GM12801 (cell line): Measurements from ENCODE around the gene PPP1R14D.

Experiments
- CTCF ChIP-seq: IDR thresholded peaks from one replicate; pipeline ENCODE4 v1.5.1; 2011; ENCODE audit warnings: control low read depth; ENCODE audit not compliant: insufficient read length; ENCODE audit errors: extremely low read depth

Gene PPP1R14D

GRCh38 chr15:40856746-40857145, 28.2 kb upstream of the PPP1R14D start:
- TF ChIP-seq CTCF: no peak

GRCh38 chr15:40855706-40856234, 27.3 kb upstream of the PPP1R14D start:
- TF ChIP-seq CTCF: no peak

DNA sequence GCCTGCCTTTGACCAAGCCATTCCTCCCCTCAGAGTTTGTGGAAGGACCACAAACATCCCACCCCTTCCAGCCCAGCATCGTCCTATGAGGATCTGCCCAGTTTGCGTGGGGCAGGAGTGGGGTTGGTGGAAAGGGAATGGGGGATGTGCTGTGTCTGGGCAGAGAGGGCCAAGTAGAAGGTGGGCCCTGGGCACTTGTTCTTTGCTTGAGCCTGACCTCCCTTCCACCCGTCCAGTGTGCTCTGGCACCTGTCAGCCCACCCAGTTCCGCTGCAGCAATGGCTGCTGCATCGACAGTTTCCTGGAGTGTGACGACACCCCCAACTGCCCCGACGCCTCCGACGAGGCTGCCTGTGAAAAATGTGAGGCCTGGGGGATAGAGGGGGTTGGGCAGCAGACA, 25.7 kb upstream of the PPP1R14D start:
- TF ChIP-seq CTCF: no peak

DNA sequence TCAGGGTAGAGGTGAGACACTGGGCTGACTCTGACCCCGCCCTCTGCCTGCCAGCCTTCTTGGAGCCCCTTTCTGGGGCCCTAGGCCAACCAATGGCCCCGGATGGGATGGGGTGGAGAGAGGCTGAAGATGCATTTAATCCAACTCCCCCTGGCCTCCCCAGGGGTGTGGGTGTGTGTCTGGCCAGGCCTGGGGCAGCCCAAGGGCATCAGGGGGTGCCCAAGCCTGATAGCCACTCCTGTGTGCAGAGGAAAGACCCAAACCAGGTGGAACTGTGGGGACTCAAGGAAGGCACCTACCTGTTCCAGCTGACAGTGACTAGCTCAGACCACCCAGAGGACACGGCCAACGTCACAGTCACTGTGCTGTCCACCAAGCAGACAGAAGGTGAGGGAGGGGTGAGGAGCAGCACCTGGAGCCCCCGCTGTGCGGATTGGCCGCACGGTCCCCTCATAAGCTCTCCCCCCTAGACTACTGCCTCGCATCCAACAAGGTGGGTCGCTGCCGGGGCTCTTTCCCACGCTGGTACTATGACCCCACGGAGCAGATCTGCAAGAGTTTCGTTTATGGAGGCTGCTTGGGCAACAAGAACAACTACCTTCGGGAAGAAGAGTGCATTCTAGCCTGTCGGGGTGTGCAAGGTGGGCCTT, 24.9 kb upstream of the PPP1R14D start:
- no peak for TF ChIP-seq CTCF

DNA sequence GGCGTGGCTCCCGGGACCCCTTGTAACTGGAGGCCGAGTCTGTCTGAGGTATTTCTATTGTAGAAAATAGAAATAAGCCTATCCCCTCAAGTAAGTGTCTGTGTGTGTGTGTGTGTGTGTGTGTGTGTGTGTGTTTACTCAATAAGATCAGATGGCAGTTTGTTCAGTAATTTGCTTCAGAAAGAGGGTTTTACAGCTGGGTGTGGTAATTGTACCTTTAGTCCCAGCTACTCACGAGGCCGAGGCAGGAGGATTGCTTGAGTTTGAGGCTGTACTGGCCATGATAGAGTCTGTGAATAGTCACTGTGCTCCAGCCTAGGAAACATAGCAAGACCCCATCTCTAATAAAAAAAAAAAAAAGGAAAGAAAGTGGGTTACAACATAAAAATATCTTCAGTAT, 24.0 kb upstream of the PPP1R14D start:
- TF ChIP-seq CTCF: no peak

- TF ChIP-seq CTCF: no peak
Measured at GRCh38 chr15:40850576-40851112, 22.1 kb upstream of the PPP1R14D start.

DNA sequence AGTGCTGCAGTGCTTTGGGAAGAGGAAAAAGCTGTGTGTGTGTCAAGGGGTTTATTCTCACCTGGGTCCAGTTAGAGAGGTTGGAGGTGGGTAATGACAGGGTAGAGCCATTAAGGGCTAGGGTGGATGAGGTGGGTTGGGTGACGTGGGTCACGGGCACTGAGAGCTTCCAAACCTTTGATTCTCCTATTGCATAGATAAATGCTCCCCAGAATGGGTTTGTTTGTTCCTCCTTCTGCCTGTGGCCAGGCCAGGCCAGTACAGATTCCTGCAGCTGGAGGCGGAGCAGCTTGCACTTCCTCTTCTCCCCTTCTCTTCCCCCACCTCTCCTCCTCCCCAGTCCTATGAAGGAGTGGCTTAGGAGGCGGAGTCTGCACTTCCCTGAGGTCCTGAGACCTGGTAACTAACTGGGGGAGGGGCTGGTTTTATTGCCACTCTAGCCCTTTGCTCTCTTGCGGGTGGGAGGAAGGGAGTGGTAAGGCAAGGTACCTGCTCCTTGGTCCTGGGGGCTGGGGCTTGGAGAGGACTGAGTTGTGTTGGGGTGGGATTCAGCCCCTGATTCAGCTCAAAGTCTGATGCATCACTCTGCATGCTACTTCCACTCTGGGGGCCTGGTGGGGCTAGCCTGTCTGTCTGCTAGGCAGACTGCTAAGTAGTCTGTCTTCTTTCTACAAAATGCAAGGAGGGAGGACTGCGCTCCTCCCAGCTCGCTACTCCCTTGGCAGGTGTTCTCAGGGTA, 18.9 kb upstream of the PPP1R14D start:
- TF ChIP-seq CTCF: no peak
